SK-N-MC (cell line): ENCODE measurements around the gene VASN.

Experiments used
- EZH2 ChIP-seq: fragments of 200-600 bp; sonication (generic); IDR thresholded peaks from one replicate; pipeline ENCODE4 v1.6.1; 2017; ENCODE audit warnings: antibody characterized with exemption
- FOXP2 ChIP-seq: optimal IDR thresholded peaks from 2 replicates; pipeline ENCODE3; 2011; ENCODE audit warnings: mild to moderate bottlenecking, moderate library complexity; ENCODE audit not compliant: insufficient read depth; ENCODE audit errors: extremely low read length, control extremely low read depth
- POLR2AphosphoS5 ChIP-seq: IDR thresholded peaks from 2 replicates; pipeline ENCODE4 v1.6.1; 2012; ENCODE audit warnings: mild to moderate bottlenecking, low read depth, low read length, borderline replicate concordance

- TF ChIP-seq EZH2 (no peak), POLR2AphosphoS5 (no peak), FOXP2 (no peak)
Observed at GRCh38 chr16:4369007-4369733, 2.5 kb upstream of the VASN start.
